GM04504 (cell line): ENCODE data around the gene SCLT1.

ENCODE experiments used
- DNase-seq: peaks from one replicate; pipeline ENCODE4 v3.0.0-alpha.2; 2012; ENCODE audit warnings: low read depth

SCLT1 gene

DNA sequence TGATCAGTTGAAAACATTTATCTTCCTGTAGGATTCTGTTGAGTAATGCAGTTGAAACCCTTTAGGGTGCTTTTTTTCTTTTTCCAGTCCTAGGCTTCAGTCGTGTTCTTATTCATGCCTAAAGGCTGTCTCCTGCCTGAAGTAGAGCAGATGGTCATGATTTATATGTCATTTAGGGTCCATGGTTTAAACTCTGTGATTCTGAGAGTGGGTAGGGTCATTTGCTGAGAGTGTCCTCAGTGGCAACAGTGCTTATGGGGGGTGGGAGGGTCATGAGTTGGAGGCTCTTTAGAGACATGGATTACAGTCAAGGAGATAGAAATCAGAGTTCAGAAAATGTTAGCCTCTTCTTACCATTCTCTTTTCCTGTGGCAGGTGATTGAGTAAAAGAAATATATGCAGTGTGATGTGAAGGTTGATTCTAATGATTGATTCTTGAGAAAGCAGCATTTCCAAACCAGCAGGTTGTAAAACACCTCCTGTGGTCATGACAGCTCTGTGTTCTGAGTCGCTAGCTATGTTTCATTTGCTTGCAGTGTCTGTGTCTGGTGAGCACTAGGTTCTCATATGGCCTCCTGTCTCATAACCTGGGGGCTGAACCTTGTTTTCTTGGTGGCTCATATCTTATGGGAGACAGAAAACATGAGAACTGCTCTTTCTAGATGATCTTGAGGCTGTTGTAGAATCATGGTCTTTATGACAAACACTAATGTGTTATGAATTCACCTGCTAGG lies 223.4 kb downstream of the SCLT1 start:
- DNase-seq = no peak

DNA sequence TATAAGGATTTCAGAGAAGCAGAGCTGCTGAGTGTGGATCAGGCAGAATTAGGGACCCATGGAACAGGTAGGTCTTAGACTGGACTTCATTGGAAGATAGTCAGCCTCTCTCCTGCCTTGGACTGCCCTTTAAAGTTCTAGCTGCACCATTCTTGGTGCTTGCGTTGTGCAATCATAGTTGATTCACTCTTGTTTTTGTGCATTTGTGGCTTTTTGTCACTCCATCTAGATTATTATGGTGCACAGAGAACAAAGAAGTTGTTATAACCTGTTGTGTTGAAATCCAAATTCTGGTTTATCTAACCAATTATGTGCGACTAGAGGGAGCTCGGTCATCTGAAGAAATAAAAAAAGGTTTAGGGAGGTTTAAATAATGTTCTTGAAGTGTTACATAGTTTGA lies 224.6 kb downstream of the SCLT1 start:
- DNase-seq = no peak

DNA sequence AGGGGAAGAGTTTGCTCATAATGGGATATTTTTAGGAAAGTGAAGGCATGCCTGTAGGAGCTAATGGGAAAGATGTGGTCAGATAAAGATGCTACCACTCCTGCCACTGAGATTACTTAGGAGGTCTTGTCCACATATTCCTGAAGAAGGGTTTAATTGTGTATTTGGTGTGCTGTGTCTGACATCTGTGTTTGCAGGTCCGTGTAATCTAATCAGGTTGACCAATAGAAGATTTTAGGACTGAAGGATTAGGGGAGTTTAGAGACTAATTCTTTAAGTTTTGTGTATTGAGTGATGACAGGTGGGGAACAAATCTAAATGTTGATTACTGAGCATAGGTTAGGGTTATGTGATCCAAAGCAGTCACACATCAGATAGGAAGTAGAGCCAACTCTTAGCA lies 226.6 kb downstream of the SCLT1 start:
- no peak for DNase-seq

DNA sequence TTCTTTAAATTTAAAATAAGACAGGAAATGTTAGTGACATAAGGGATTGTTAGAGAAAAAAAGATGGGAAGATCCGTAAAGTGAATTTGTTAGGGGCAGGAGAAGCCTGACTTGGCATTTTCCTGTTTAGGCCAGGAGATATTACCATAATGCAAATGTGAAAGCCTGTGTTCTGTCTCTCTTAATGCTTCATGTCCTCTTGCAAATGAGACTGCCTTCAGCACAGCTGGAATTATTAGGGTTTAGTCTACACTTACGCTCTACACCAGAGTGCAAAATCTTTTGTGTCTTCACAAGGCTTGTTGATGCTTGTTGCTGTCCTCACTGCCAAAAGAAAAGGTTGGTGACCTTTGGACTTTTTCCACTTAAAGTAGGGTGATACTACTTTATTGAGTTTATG lies 227.1 kb downstream of the SCLT1 start:
- DNase-seq = no peak

DNA sequence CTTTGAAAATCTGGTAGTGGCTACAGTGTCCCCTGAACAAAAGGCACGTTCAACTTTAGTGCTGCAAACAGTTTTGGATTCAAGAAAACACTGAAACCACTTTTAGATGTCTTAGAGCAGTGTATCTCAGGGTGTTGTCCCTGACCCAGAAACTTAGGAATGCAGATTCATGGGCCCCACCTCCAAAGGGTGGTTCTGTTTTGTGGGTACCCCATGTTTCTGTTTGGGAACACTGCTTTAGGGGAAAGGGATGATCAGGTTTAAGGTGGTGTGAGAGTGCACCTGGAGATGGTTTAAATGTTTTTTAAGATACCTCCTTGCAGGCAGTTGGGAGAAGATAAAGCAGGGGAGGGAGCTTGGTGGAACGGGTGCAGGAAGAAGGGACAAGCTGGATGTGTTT lies 228.2 kb downstream of the SCLT1 start:
- DNase-seq = no peak

DNA sequence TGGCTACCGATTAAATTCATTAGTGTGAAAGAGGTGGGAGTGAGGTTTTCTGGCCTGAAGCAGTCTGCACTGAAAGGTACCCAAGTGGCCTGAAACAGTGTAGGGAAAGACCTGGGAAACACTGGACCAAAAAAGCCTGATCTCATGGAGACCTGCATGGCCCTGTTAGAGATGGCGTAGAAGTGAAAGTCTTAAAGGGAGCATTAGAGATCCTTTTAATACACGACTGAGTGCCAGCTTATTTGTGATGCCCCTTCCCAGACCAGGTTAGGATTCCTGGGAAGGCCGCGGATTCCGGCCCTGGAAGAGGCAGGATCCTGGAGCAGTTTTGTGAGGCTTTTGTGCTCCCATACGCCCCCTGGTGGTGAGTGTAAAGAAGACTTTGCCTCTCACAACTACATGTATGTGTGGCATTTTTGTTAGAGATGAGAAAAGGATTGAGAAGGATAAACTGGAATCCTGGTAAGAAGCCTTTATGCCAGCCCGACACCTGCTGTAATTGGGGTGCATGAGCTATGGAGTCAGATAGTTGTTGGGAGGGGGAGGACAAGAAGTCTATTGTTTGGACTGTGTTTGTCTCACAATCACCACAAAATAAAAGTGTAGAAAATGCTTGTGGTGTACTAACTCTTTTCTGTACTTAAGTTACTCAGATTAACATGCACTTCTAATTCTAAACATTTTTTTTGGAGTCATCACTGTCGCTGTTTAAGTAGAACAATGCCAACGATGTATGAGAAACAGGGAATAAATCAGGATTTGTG lies 229.8 kb downstream of the SCLT1 start:
- DNase-seq = peak; percentile 53

DNA sequence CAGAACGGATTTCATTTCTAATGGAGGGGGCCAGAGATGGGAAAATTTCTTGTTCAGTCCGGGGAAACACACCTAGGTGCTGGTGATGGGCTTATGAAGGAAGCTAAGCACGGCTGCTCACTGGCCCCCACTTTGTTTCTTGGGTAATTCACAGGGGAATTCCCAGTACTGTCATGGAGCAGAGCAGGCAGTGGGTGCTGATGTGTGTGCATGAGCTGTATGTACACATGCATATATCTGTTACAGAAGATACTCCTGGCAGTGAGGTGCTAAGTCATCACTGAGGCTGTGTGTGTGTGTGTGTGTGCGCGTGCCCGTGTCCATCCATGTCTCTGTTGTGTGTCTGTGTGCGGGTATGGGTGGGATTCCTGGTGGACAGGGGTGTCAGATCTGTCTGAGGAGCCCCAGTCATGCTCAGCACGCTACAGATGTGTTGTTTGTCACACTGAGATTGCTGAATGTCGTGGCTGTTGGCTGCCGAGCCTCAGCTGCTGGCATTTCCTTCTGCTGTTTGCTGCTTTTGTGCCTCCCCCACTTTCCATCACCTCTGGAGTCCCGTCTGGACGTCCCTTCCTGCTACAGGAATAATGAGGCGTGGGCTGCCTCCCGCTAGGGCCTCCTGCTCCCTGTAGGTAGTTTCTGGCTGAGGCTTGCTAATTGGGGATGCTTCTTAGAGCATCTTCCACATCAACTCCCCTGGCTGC lies 230.6 kb downstream of the SCLT1 start:
- DNase-seq = no peak

DNA sequence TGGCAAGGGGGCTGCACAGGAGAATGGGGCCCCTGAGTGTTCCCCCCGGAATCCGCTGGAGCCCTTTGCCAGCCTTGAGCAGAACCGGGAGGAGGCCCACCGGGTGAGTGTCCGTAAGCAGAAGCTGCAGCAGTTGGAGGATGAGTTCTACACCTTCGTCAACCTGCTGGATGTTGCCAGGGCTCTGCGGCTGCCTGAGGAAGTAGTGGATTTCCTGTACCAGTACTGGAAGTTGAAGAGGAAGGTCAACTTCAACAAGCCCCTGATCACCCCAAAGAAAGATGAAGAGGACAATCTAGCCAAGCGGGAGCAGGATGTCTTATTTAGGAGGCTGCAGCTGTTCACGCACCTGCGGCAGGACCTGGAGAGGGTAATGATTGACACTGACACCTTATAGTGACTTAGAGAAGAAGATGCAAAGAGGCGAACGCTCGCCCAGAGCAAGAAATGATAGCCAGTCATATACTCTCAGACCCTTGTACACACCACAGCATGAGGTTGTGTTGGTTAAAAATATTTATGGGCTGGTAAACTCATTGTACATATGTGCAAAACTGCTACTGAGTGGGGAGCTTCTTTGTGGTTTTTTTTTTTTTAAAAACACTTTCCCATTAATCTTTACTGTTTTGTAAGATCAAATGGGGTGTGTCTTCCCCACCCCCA lies 231.4 kb downstream of the SCLT1 start:
- DNase-seq = no peak

DNA sequence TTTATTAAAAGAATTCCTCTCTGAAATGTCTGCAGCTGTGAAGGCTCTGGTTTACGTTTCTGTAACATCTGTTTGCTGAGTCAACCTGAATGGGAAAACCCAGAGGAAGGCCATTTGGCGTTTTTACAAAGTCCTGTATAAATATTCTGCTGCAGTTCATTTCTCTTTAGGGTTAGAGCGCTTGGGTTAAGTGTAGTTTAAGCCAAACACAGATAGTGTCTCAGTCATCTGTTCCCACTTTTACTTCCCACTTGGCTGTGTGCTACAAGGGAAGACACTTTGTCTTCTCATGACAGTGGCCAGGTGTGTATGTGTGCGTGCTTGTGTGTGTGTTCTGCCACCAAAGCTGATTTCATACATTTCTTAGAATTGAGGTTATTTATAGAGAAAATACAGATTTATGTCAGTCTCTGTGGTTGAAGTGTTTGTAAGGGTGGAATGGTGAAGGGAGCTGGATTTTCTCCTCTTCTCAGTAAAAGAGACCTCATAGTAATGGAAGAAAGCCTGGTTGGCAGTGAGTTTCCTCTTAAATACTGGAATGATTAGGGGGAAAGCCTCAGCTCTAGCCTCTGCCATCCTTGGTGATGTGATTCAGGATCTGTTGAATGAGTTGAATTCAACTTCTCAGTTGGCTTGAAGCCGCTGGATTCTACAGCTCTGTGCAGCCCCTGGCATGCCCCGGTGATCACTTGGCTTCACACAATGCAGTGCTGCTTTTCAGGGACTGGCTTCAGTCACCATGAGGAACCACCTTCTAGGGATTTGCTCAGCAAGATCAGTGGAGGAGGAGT lies 233.3 kb downstream of the SCLT1 start:
- DNase-seq = peak; percentile 40

DNA sequence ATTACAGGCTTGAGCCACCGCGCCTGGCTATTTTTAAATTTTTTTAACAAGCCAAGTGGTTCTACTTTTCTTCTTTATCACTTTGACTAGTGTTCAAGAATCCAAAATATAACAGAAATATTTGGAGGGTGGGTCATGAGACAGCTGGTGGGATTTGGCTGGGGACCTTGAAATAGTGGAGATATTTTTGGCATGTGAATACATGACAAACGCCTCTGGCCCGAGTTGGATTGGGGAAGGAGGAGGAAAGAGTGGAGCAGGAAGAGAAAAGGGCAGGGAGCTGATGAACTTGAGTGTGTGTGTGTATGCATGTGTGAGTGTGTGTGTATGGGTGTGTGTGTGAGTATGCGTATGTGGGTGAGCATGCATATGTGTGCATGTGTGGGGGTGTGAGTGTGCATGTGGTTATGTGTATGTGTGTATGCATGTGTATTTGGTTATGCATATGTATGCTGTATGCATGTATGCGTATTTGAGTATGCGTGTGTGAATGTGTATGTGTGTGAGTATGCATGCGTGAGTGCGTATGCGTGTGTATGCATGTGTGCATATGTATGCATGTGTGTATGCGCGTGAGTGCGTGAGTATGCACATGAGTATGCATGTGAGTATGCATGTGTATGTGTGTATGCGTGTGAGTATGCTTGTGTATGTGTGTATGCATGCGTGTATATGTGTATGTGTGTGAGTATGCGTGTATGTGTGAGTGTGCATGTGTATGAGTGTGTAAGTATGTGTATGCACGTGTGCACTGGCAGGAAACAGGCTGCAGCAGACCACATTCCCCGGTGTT lies 234.3 kb downstream of the SCLT1 start:
- DNase-seq = peak; percentile 28

DNA sequence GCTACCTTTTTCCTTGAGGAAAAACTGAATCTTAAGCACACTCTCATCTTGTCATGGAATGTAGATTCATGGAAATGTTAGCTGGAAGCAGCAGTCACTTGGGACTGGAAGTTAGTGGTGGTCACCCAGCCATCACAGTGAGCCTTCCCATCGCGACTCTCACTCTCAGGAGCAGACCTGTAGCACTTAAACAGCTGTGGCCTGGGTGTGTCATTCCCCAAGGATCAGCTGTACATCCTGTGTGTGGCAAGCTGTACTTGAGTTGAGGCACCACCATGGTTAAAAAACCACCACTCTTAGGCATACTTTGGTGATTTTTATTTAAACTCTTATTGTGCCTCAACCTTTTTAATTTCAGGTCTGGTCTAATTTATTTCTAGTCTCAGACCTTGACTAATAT lies 237.1 kb downstream of the SCLT1 start:
- DNase-seq = no peak

DNA sequence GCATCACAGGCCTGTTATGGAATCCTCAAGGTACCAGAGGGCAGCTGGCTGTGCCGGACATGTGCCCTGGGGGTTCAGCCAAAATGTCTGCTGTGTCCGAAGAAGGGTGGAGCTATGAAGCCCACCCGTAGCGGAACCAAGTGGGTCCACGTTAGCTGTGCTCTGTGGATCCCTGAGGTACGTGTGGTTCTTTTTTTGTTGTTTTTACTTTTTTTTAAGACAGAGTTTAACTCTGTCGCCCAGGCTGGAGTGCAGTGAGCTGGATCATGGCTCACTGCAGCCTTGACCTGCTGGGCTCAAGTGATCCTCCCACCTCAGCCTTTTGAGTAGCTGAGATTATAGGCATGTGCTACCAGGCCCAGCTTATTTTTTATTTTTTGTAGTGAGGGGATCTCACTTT lies 237.7 kb downstream of the SCLT1 start:
- no peak for DNase-seq

DNA sequence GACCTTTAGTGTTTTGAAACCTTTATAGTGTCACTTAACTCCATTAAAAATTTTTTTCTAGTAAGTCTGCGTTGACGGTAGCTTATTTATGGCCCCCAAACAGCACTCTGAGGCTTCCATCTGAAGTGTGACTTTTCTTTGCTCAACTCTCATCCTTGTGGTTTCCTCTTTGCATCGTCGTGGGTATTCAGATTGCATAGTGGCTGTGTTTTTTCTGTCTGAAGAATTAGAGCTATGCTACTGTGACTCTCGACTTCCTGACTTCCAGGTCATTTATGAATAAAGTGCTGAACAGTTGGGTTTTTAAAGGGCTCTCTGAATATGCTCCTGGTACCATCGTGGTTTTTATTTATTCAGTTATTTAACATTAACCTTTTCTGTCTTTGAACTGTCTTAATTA lies 238.9 kb downstream of the SCLT1 start:
- DNase-seq = no peak

DNA sequence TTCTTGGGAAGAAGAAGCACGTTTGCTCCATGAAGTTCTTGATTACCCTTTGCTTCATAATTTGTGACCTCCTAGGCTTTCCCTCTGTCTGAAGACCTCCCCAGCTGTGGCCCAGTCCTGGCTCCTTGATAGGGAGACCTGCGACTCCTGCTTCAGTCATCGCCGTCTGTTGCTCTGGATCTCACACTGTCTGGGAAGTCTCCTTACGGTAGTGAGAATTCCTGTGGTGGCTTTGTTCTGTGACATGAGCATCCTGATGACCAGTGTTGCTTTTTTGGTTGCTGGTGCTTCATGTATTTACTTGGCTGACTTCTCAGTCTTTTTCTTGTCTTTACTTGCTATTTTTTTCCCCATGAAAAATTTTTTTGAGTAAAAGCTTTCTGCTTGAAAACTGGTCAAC lies 239.6 kb downstream of the SCLT1 start:
- DNase-seq = no peak

DNA sequence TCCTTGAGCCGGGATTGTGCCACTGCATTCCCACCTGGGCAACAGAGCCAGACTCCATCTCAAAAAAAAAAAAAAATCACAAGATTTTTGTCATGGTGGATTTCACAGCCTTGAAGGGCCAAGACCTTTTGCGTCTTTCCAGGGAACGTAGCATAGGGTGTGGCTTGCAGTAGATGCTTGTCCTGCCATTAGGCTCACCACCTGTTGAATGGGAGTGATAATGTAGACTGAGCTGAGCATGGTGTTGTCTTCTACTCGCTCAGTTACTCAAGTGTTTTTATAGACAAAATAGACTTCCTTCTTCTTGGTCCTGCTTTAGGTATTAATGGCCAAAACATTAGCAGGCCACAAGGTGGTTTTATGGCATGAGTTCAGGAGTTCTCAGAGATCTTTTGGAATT lies 243.1 kb downstream of the SCLT1 start:
- DNase-seq = no peak

DNA sequence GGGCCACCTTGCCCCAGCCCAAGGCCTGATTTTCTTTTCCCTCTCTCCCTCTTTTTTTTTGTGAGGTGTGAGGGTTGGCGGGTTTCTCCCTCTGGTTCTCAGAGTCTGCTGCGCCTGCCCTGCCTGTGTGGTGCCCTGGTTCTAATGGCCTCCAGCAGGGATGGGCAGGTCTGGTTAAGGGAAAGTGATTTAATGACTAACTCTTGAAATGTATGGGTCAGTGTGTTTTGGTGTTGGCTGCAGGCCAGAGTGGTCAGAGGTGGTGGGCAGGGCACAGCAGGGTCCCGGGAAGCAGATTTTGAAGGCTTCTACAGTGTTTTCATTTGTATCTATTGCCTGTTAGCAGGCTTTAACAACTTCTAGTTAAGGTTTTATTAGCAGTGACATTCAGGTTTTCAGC lies 244.9 kb downstream of the SCLT1 start:
- no peak for DNase-seq

DNA sequence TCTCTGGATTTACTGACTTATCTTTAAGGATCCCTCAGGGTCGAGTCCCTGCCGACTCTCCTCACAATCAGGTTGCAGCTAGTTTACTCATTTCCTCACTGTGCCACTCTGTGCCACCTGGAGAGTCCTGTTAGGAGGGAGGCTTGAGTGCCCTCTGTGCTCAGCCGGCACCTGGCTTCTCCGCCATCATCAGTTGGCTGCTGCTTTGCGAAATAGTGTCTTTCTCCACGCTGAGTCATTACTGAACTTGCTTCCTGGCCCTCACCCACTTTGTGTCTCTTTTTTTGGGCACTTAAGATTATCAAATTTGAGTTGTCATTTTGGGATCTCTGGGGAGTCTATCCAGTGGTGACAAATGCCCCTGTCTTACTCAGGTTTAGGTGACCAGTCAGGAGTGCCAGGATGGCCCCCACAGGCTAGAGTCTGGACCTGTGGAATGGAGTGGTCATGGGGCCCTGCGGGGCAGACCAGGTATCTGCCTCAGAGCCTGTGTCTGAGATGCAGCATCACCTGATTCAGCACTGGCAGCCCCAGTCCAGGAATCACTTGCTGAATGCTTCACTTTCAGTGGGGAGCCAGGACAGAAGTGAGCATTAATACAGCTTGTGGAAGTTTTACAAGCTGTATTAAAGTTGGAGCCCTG lies 246.1 kb downstream of the SCLT1 start:
- DNase-seq = no peak

DNA sequence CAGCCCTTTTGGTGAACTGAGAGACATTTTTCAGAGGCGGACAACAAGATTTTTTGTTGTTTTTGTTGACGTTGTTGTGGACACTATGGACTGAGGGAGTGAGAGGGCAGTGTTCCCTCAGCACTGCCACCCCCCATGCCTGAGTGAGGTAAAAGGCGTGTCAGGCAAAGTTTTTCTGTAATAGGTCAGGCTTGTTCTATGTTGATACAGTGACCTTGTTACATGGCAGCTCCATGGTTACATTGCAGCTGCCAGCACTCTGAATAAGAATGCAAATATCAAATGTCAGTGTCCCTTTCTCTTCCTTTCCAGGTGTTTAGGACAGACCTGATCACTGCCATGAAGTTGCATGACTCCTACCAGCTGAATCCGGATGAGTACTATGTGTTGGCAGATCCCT lies 247.3 kb downstream of the SCLT1 start:
- DNase-seq = no peak

DNA sequence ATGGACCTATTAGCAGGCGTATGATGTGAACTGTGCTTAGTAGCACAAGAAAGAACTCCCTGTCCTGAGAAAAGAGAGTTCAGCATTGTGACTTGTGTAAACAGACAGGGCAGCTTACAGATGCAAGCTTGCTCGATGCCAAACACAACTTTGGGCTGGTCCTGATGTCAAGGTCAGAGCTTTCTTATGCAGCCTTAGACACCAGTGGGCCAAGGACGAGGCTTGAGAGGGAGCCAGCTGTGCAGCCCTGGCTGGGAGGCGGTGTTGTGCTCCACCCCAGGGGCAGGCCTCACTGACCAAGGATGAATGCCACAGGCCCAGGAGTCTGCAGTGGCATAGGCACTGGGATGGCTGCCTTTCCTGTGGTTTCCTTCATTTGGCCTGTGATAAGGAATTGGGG lies 248.4 kb downstream of the SCLT1 start:
- DNase-seq = no peak

DNA sequence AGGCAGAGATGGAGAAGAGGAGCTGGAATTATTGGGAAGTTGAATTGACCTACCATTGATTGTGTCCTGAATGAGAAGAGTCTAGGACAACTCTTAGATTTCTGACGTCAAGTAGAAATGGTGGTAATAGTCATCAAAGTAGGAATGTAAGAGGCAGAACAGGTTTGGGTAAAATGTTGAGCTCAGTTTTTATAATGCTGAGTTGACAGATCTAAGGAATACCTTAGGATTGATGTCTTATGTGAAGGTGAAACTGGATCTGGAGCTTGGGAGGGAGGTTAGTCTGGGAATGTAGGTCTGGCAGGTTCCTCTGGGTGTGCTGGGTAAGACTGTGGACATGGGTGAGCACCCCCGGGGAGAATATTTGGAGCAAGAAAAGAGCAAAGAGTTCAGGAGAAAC lies 251.9 kb downstream of the SCLT1 start:
- DNase-seq = no peak
